Vagina (tissue), 2 donors: Measurements from ENCODE around the gene MFAP3. TPM values are rescaled to one million over a fixed set of nuclear protein-coding genes. Genes with fewer than 3 reads are reported as not detected.
"Not testable (repeated sequence)": the region's sequence is repeated elsewhere in the genome, so short reads cannot be mapped to it uniquely, and the experiment has no call there.

ENCODE experiments used
- DNase-seq, 2 donors: peaks; one replicate each; pipeline ENCODE4 v3.0.0-alpha.2; 2017; ENCODE audit errors: extremely low spot score in 2 of 2
- H3K27ac ChIP-seq: fragments of 200-600 bp; sonication (generic); one replicate; pipeline ENCODE4 v1.5.1; 2019
- H3K27me3 ChIP-seq: fragments of 200-600 bp; sonication (generic); one replicate; pipeline ENCODE4 v1.5.1; 2019
- H3K36me3 ChIP-seq, 2 donors: fragments of 200-600 bp; sonication (generic); one replicate each; pipeline ENCODE4 v1.5.1; 2017 to 2019
- H3K4me1 ChIP-seq: fragments of 200-600 bp; sonication (generic); one replicate; pipeline ENCODE4 v1.5.1; 2019
- H3K4me3 ChIP-seq, 2 donors: fragments of 200-600 bp; sonication (generic); 1 replicate in 1 of 2; 2 replicates in 1 of 2; pipeline ENCODE4 v1.5.1; 2016 to 2019
- H3K9me3 ChIP-seq: fragments of 200-600 bp; sonication (generic); one replicate; pipeline ENCODE4 v1.5.1; 2019
- CTCF ChIP-seq, 3 experiments: fragments of 450-650 bp in 2 of 3; fragments of 200-600 bp in 1 of 3; sonication (generic) in 1 of 3; IDR thresholded peaks; one replicate each; pipeline ENCODE4 v1.5.1; 2017 to 2019; ENCODE audit warnings: antibody characterized with exemption in 3 of 3, mild to moderate bottlenecking in 2 of 3, moderate library complexity in 2 of 3
- POLR2A ChIP-seq, 2 donors: fragments of 450-650 bp; IDR thresholded peaks; one replicate each; pipeline ENCODE4 v1.6.1; 2017; ENCODE audit warnings: antibody characterized with exemption in 2 of 2, mild to moderate bottlenecking in 2 of 2, moderate library complexity in 2 of 2
- POLR2AphosphoS5 ChIP-seq, 2 donors: sonication (generic); formaldehyde crosslinking; IDR thresholded peaks; one replicate each; pipeline ENCODE4 v1.9.0; 2017; ENCODE audit warnings: antibody characterized with exemption in 2 of 2, mild to moderate bottlenecking in 2 of 2, low read depth in 1 of 2; ENCODE audit not compliant: insufficient read depth in 1 of 2
- intact Hi-C: fragments of 100-400 bp; cut with DNase I; formaldehyde crosslinking; loops from one replicate; pipeline ENCODE4 v1.15.1; 2023
- total RNA-seq: library from RNA; depleted of rRNA; stranded (reverse); fragments of >200 nt; gene quantifications from one replicate; pipeline ENCODE4 v1.2.3, GENCODE V29; 2016

The MFAP3 gene
- total RNA-seq, 1 donor from 2014 or later = 38.5 TPM

GRCh38 chr5:154065971-154066370 is 27.2 kb downstream of the MFAP3 start:
- Histone ChIP-seq H3K4me1 (no peaks in the 10 kb centered on the region), H3K9me3 (no peaks in the 10 kb centered on the region), H3K36me3 (no peaks in the 10 kb centered on the region), H3K27me3 (no peaks in the 10 kb centered on the region), H3K27ac (no peak overlapping the region), H3K4me3 (no peak overlapping the region)
- TF ChIP-seq CTCF (IDR thresholded peaks at IDR 0.05) (no peak), POLR2AphosphoS5 (IDR thresholded peaks at IDR 0.05; ENCODE audit: insufficient read depth in 1 of 2, low read depth in 1 of 2) (no peak), POLR2A (IDR thresholded peaks at IDR 0.05) (no peak)
- no peak for DNase-seq
- intact Hi-C loops = no loop called here

GRCh38 chr5:154069854-154070253 is 31.1 kb downstream of the MFAP3 start:
- not testable (repeated sequence) for DNase-seq, H3K27ac ChIP-seq, H3K9me3 ChIP-seq, H3K36me3 ChIP-seq, H3K4me1 ChIP-seq, H3K4me3 ChIP-seq, H3K27me3 ChIP-seq
- intact Hi-C loops = loop anchor here (2.0 to 5.0 kb wide), 2 partner anchors 112 to 339 kb away; no protein-coding TSS in a partner anchor

GRCh38 chr5:154071799-154072413 is 33.1 kb downstream of the MFAP3 start:
- H3K27ac ChIP-seq = no peak overlapping the region
- intact Hi-C loops = loop anchor here (2.0 to 5.0 kb wide), 2 partner anchors 110 to 337 kb away; no protein-coding TSS in a partner anchor
- DNase-seq = no peak
- no peaks in the 10 kb centered on the region for H3K36me3 ChIP-seq
- no peaks in the 10 kb centered on the region for H3K4me1 ChIP-seq
- H3K27me3 ChIP-seq = no peaks in the 10 kb centered on the region
- no peaks in the 10 kb centered on the region for H3K9me3 ChIP-seq
- H3K4me3 ChIP-seq = no peak overlapping the region
- TF ChIP-seq POLR2AphosphoS5 (IDR thresholded peaks at IDR 0.05; ENCODE audit: insufficient read depth in 1 of 2, low read depth in 1 of 2) (no peak), POLR2A (IDR thresholded peaks at IDR 0.05) (no peak), CTCF (IDR thresholded peaks at IDR 0.05) (no peak)

GRCh38 chr5:154072414-154073171 is 33.8 kb downstream of the MFAP3 start:
- Histone ChIP-seq H3K4me3 (no peak overlapping the region), H3K9me3 (no peaks in the 10 kb centered on the region), H3K27me3 (no peaks in the 10 kb centered on the region), H3K4me1 (no peaks in the 10 kb centered on the region), H3K27ac (no peak overlapping the region), H3K36me3 (no peaks in the 10 kb centered on the region)
- DNase-seq = no peak
- TF ChIP-seq POLR2AphosphoS5 (IDR thresholded peaks at IDR 0.05; ENCODE audit: insufficient read depth in 1 of 2, low read depth in 1 of 2) (peak in 1 of 2 donors; percentile 33), CTCF (IDR thresholded peaks at IDR 0.05) (peak; percentile 85 to 96 (median 93)), POLR2A (IDR thresholded peaks at IDR 0.05) (no peak)
- intact Hi-C loops = loop anchor here (5.0 kb wide), 1 partner anchor 110 kb away; no protein-coding TSS in a partner anchor

GRCh38 chr5:154076240-154076922 is 37.6 kb downstream of the MFAP3 start:
- Histone ChIP-seq H3K4me3 (no peak overlapping the region), H3K27ac (no peak overlapping the region), H3K9me3 (no peaks in the 10 kb centered on the region), H3K27me3 (no peaks in the 10 kb centered on the region), H3K4me1 (no peaks in the 10 kb centered on the region), H3K36me3 (no peaks in the 10 kb centered on the region)
- intact Hi-C loops = no loop called here
- DNase-seq = no peak
- TF ChIP-seq POLR2AphosphoS5 (IDR thresholded peaks at IDR 0.05; ENCODE audit: insufficient read depth in 1 of 2, low read depth in 1 of 2) = no peak
- TF ChIP-seq CTCF (IDR thresholded peaks at IDR 0.05) = no peak
- TF ChIP-seq POLR2A (IDR thresholded peaks at IDR 0.05) = no peak
